AG10803 (cell line): ENCODE data around the gene MRPL45.

Experiments
- DNase-seq: peaks from one replicate; pipeline ENCODE4 v3.0.0; 2010; ENCODE audit warnings: low read depth
- H3K4me3 ChIP-seq: 2 replicates; pipeline ENCODE4 v1.5.1; 2011; ENCODE audit warnings: mild to moderate bottlenecking, low read length, control low read depth
- TF ChIP-seq, protein P1 (sequence below): conservative IDR thresholded peaks from 2 replicates; pipeline ENCODE4 v1.5.1; 2011; ENCODE audit warnings: mild to moderate bottlenecking, low read length, control low read depth, inconsistent platforms

MRPL45 gene

DNA sequence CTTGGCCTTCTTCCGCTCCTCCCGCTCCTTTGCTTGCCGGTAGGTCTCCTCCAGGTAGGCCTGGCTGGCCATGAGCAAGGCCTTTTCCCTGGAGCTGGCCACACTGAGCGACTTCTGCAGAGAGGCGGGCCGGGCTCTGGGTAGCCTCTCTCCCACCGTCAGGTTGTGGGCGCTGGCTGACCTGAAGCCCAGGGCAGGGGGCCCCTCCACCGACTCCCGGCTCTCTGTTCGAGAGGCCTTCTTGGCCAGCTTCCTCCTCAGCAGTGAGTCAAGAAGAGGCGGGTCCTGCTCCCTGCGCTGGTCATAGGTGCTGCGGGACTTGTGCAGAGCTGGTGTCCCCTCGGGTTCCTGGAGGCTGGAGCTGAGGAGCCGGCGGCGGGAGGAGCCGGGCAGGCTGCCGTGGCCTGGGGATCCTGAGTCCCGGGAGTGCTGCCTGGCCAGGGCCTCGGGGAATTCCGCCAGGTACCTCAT, 34.0 kb downstream of the MRPL45 start:
- no peak overlapping the region for H3K4me3 ChIP-seq
- no peak for DNase-seq
- TF ChIP-seq, protein P1, sequence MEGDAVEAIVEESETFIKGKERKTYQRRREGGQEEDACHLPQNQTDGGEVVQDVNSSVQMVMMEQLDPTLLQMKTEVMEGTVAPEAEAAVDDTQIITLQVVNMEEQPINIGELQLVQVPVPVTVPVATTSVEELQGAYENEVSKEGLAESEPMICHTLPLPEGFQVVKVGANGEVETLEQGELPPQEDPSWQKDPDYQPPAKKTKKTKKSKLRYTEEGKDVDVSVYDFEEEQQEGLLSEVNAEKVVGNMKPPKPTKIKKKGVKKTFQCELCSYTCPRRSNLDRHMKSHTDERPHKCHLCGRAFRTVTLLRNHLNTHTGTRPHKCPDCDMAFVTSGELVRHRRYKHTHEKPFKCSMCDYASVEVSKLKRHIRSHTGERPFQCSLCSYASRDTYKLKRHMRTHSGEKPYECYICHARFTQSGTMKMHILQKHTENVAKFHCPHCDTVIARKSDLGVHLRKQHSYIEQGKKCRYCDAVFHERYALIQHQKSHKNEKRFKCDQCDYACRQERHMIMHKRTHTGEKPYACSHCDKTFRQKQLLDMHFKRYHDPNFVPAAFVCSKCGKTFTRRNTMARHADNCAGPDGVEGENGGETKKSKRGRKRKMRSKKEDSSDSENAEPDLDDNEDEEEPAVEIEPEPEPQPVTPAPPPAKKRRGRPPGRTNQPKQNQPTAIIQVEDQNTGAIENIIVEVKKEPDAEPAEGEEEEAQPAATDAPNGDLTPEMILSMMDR, result no peak

- no peak overlapping the region for H3K4me3 ChIP-seq
- no peak for DNase-seq
- TF ChIP-seq, protein P1, result no peak
Measured at GRCh38 chr17:38332735-38333134, 35.8 kb downstream of the MRPL45 start.

- no peak for DNase-seq
- TF ChIP-seq, protein P1, result peak; percentile 47
- H3K4me3 ChIP-seq, result no peak overlapping the region
Measured at GRCh38 chr17:38333635-38334295, 36.8 kb downstream of the MRPL45 start.

DNA sequence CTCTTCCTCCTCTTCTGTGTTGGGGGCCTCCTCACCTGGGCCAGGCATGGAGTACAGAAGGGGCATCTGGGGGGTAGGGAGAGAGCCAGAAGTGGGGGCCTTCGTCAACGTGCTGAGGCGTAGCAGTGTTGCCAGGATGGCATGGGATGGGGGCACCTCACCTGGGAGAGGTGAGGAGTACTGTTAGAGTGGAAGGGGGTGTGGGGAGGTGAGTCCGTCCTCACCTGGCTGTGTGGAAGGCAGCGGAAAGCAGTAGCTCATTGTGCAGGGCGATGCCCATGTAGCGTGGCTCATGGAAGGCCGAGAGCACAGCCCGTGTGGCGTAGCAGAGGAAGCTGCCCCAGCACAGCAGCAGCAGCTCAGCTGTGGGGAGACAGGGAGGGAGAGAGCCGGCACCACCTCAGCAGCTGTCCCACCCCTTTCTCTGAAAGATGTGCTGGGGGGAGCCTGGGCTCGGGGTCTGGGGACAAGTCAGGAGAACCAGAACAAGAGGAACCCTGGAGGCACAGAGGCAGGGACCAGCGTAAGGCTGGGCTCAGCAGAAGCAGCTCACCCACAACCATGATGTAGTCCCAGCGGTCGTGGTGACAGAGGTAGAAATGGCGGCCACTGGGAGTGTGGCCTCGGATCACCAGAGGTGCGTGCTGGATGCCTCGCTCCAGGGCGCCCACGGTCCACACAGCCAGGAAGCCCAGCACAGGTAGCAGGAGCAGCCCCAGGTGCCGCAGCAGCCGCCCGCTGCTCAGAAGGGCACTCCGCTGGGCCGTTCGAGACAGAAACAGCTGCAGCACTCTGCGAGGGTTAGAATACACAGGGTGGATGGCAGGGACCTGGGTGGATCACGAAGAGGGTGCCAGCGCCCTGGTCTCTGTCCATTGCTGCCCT, 37.8 kb downstream of the MRPL45 start:
- TF ChIP-seq, protein P1, result no peak
- no peak overlapping the region for H3K4me3 ChIP-seq
- DNase-seq, result no peak

- TF ChIP-seq, protein P1, result no peak
- DNase-seq, result no peak
- H3K4me3 ChIP-seq, result no peak overlapping the region
Measured at GRCh38 chr17:38336838-38337237, 39.9 kb downstream of the MRPL45 start.

DNA sequence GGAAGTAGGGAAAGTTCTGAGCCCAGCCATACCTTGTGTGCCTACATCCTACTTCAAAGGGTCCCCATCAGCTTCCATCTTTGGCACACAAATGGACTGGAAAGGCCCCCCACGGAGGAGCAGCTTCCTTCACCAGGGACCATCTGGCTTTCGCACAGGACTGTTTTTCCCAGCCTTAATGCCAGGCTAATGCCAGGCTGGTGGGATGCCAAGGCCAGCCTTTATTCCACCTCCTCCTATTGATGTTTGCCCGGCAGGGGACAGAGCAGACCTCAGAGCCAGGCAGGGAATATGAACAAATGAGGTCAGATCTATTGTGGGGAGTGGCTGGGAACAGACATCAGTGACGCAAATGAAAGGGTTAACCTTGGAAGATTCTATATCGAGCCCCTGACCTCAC, 41.1 kb downstream of the MRPL45 start:
- no peak for DNase-seq
- TF ChIP-seq, protein P1, result no peak
- no peak overlapping the region for H3K4me3 ChIP-seq
